ENCODE results near the gene LTA4H.
A peak's percentile ranks its signal among the peaks of the same experiment; 100 is the strongest.

LTA4H gene

GRCh38 chr12:95966287-95966870 lies 69.0 kb downstream of the LTA4H start:
- H3K27ac ChIP-seq, result no peak overlapping the region
- ChIA-PET CTCF (interaction anchor here (0.5 to 0.6 kb wide), 2 partner anchors 392 to 1021 kb away, joined by 3 to 4 read pairs; no protein-coding TSS in a partner anchor), POLR2A (ENCODE audit: low non-redundant PET) (no interaction called here)
- TF ChIP-seq CTCF (conservative IDR thresholded peaks at IDR 0.05; ENCODE audit: low read depth), result no peak
- DNase-seq (ENCODE audit: low spot score), result no peak

- CTCF ChIA-PET, result interaction anchor here (0.7 kb wide), 1 partner anchor 12 kb away, joined by 6 read pairs; no protein-coding TSS in a partner anchor
- no peak for DNase-seq (ENCODE audit: low spot score)
These were observed 72.3 kb downstream of the LTA4H start for GRCh38 chr12:95963096-95963495.

DNA sequence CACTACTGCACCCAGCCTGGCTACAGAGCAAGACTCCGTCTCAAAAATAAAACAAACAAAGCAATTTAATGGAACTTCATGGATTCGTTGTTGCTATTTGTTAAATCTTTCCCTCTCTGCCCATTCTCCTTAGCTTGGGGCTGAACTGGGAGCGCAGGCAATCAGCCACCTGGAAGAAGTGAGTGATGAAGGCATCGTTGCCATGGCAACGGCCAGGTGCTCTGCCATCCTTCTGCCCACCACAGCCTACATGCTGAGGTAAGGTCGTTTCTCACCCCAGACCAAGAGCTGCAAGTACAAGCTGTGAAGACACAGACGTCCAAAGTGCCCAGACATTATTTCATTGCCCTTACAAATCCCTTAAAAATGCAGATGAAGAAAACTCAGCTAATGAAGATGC lies 73.2 kb downstream of the LTA4H start:
- ChIA-PET CTCF (interaction anchor here (0.6 to 1.2 kb wide), 2 partner anchors 44 to 92 kb away, joined by 4 read pairs; no protein-coding TSS in a partner anchor), POLR2A (ENCODE audit: low non-redundant PET) (no interaction called here)
- DNase-seq (ENCODE audit: low spot score), result no peak
- TF ChIP-seq CTCF (conservative IDR thresholded peaks at IDR 0.05; ENCODE audit: low read depth), result no peak
- no peak overlapping the region for H3K27ac ChIP-seq

More at GRCh38 chr12:95963096-95963495, 72.3 kb downstream of the LTA4H start:
- no peak for TF ChIP-seq CTCF (conservative IDR thresholded peaks at IDR 0.05; ENCODE audit: low read depth)
- H3K27ac ChIP-seq, result no peak overlapping the region
- POLR2A ChIA-PET (ENCODE audit: low non-redundant PET), result no interaction called here

DNA sequence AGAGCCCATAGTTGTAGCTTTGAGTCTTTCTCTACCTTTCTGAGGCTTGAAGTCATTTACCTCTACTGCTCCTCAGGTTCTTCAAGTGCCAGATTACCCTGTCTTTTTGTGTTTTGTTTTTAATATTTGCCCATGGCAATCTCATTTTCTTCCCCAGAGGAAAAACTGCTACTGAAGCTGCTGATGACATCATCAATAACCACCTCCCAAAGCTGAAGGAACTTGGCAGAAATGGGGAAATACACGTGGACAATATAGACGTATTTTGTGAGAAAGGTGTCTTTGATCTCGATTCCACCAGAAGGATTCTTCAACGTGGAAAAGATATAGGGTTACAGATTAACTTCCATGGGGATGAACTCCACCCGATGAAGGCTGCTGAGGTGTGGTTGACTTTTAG lies 75.1 kb downstream of the LTA4H start:
- ChIA-PET CTCF (no interaction called here), POLR2A (ENCODE audit: low non-redundant PET) (no interaction called here)
- no peak for DNase-seq (ENCODE audit: low spot score)
- no peak overlapping the region for H3K27ac ChIP-seq
- TF ChIP-seq CTCF (conservative IDR thresholded peaks at IDR 0.05; ENCODE audit: low read depth), result no peak

DNA sequence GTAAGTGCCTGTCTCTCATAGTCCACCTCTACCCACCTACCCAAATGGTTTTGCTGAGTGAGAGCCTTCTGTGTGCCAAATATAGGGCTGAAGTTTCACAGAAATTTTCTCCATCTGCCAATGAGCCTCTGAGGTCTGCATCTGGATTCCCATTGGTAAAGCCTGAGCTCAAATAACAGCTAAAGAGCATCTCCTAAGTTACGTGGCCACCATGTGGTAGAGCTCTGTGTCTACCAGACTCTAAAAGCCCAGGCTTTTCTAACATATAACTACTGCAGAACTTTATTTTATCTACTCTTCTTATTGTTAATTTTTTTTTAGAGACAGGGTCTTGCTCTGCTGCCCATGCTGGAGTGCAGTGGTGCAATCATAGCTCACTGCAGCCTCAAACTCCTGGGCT lies 76.3 kb downstream of the LTA4H start:
- H3K27ac ChIP-seq, result no peak overlapping the region
- ChIA-PET POLR2A (ENCODE audit: low non-redundant PET) (no interaction called here), CTCF (interaction anchor here (0.6 to 1.2 kb wide), 2 partner anchors 31 to 531 kb away, joined by 3 to 6 read pairs; no protein-coding TSS in a partner anchor)
- DNase-seq (ENCODE audit: low spot score), result peak; percentile 9
- TF ChIP-seq CTCF (conservative IDR thresholded peaks at IDR 0.05; ENCODE audit: low read depth), result no peak; the same call in 1 of the 2 replicates

DNA sequence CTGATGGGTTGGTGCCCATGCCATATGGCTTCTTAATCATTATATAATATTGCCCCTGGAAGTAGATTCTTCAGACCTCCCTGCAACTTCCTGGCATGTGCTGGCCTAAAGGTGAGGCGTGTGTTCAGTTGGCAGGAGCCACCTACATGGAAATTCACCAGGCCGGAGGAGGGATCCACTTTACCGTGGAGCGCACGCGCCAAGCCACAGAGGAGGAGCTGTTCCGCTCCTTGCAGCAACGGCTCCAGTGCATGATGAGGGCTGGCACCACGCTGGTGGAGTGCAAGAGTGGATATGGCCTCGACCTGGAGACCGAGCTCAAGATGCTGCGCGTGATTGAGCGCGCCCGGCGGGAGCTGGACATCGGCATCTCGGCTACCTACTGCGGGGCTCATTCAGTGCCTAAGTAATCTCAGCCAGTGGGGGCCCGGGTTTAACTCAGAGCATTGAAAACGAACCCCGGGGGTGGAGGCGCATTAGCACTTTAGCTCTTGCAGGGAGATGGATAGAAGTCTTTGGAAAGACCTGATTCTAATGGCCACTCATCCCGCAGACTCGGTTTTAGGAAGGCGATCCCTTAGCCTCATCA lies 78.7 kb downstream of the LTA4H start:
- DNase-seq (ENCODE audit: low spot score), result no peak
- CTCF ChIA-PET, result interaction anchor here (0.7 to 1.2 kb wide), 2 partner anchors 560 to 867 kb away, joined by 4 to 5 read pairs; no protein-coding TSS in a partner anchor
- H3K27ac ChIP-seq, result no peak overlapping the region
- no peak for TF ChIP-seq CTCF (conservative IDR thresholded peaks at IDR 0.05; ENCODE audit: low read depth)
- POLR2A ChIA-PET (ENCODE audit: low non-redundant PET), result no interaction called here
